K562 (cell line): ENCODE data around the gene NOL4L. TPM values are rescaled to one million over a fixed set of nuclear protein-coding genes. Genes with fewer than 3 reads are reported as not detected.

Experiments used
- ATAC-seq: fragments of 200-7000 bp; cut with Tn5 transposase; 3 replicates; pipeline ENCODE4 v1.9.1; 2020; ENCODE audit warnings: moderate library complexity
- BruUV-seq: library from RNA; stranded (reverse); fragments of 400-500 nt; replicated peaks from 2 replicates; lab custom pipeline; 2021; lab: Mats Ljungman, UMichigan
- CTCF ChIA-PET: fragments of 300-600 bp; formaldehyde crosslinking; extraction: SDS; loops from one replicate; lab custom pipeline; 2021; ENCODE audit warnings: low intra/inter-chr PET ratio; lab: Yijun Ruan, JAX
- POLR2A ChIA-PET: fragments of 300-600, 350-650 bp; sonication (Branson Sonifier 250); formaldehyde crosslinking; extraction: SDS; loops from one replicate; lab custom pipeline; 2021; ENCODE audit warnings: antibody characterized with exemption, inconsistent platforms; lab: Yijun Ruan, JAX
- DNase-seq, 4 experiments: peaks; one replicate each; pipeline versions ENCODE4 v3.0.0 to v3.0.0-alpha.2; 2011 to 2018; ENCODE audit warnings: low spot score in 3 of 4, mixed read lengths in 3 of 4; ENCODE audit errors: extremely low read depth in 1 of 4
- FAIRE-seq: peaks from 2 replicates; lab custom pipeline; 2011; peaks lifted over from hg19 to GRCh38; lab: Jason Lieb, UNC
- H2AFZ ChIP-seq: 2 replicates; pipeline ENCODE4 v1.6.0; 2011; ENCODE audit warnings: low read depth, low read length, control low read depth, inconsistent platforms
- H3K27ac ChIP-seq: fragments of 200-600 bp; 3 replicates; pipeline ENCODE4 v1.8.0; 2011; ENCODE audit warnings: low read depth, mild to moderate bottlenecking, control low read depth, inconsistent platforms, low read length, moderate library complexity, mixed read lengths; ENCODE audit errors: extremely low read depth
- H3K27me3 ChIP-seq, 2 experiments: fragments of 300-600 bp in 1 of 2; 2 replicates in 1 of 2; 3 replicates in 1 of 2; pipeline versions ENCODE4 v1.6.0 to v1.8.0; 2011; ENCODE audit warnings: inconsistent platforms in 2 of 2, low read length in 2 of 2, mild to moderate bottlenecking in 1 of 2, mixed read lengths in 1 of 2, moderate library complexity in 1 of 2; ENCODE audit not compliant: control insufficient read depth in 2 of 2, insufficient read depth in 2 of 2
- H3K36me3 ChIP-seq: fragments of 300-600 bp; 3 replicates; pipeline ENCODE4 v1.8.0; 2011; ENCODE audit warnings: mild to moderate bottlenecking, low read length, inconsistent platforms; ENCODE audit not compliant: control insufficient read depth, insufficient read depth
- H3K4me1 ChIP-seq, 2 experiments: fragments of 200-600 bp in 1 of 2; replicated peaks in 1 of 2; 2 replicates in 1 of 2; 3 replicates in 1 of 2; pipeline versions ENCODE4 v1.5.1 to v1.8.0; 2011; ENCODE audit warnings: inconsistent platforms in 2 of 2, low read length in 2 of 2, mild to moderate bottlenecking in 1 of 2, mixed read lengths in 1 of 2, moderate library complexity in 1 of 2; ENCODE audit not compliant: control insufficient read depth in 2 of 2, insufficient read depth in 2 of 2
- H3K4me2 ChIP-seq: 2 replicates; pipeline ENCODE4 v1.6.1; 2011; ENCODE audit warnings: low read length, control low read depth, inconsistent platforms, mixed read lengths; ENCODE audit not compliant: insufficient read depth
- H3K4me3 ChIP-seq: fragments of 200-600 bp; sonication (generic), shearing (Covaris generic); 2 replicates; pipeline ENCODE4 v1.5.1; 2016; ENCODE audit warnings: control low read depth, inconsistent platforms
- H3K79me2 ChIP-seq: fragments of 200-600 bp; 3 replicates; pipeline ENCODE4 v1.8.0; 2011; ENCODE audit warnings: low read length, inconsistent platforms; ENCODE audit not compliant: control insufficient read depth, insufficient read depth
- H3K9ac ChIP-seq, 2 experiments: 2 replicates each; pipeline versions ENCODE4 v1.6.0 to v1.6.1; 2011; ENCODE audit warnings: low read depth in 2 of 2, low read length in 2 of 2, control low read depth in 1 of 2, inconsistent platforms in 1 of 2, mild to moderate bottlenecking in 1 of 2, mixed read lengths in 1 of 2; ENCODE audit not compliant: insufficient read depth in 1 of 2
- H3K9me1 ChIP-seq: one replicate; pipeline ENCODE4 v1.6.0; 2011; ENCODE audit warnings: inconsistent platforms, mild to moderate bottlenecking, low read length, moderate library complexity; ENCODE audit not compliant: control insufficient read depth, insufficient read depth
- H3K9me3 ChIP-seq: replicated peaks from 2 replicates; pipeline ENCODE4 v1.5.1; 2011; ENCODE audit warnings: low read depth, low read length, inconsistent platforms; ENCODE audit not compliant: control insufficient read depth, insufficient read depth
- H4K20me1 ChIP-seq: replicated peaks from 2 replicates; pipeline ENCODE4 v1.6.1; 2011; ENCODE audit warnings: low read length, inconsistent platforms, mixed read lengths; ENCODE audit not compliant: control insufficient read depth, insufficient read depth
- BCL6 ChIP-seq: fragments of 250-450 bp; sonication (Bioruptor Pico); IDR thresholded peaks from 2 replicates; pipeline ENCODE4 v1.4.0; 2020
- CEBPB ChIP-seq: fragments of 450-650 bp; IDR thresholded peaks from 2 replicates; pipeline ENCODE4 v1.6.1; 2016; ENCODE audit warnings: missing genetic modification characterization, missing compliant biosample characterization
- HLTF ChIP-seq: fragments of 450-650 bp; IDR thresholded peaks from 2 replicates; pipeline ENCODE4 v1.6.1; 2016
- KLF10 ChIP-seq: fragments of 250-450 bp; sonication (Bioruptor Pico); IDR thresholded peaks from 2 replicates; pipeline ENCODE4 v1.6.1; 2021; ENCODE audit warnings: matching md5 sums
- NR2C2 ChIP-seq, 2 experiments: fragments of 200-800 bp in 1 of 2; sonication (Bioruptor generic) in 1 of 2; sonication (generic) in 1 of 2; formaldehyde crosslinking in 1 of 2; IDR thresholded peaks; 2 replicates each; pipeline versions ENCODE4 v1.6.1 to v1.8.0; 2016 to 2022; ENCODE audit warnings: mild to moderate bottlenecking in 1 of 2, missing compliant biosample characterization in 1 of 2, missing genetic modification characterization in 1 of 2, missing genetic modification reagents in 1 of 2
- POLR2AphosphoS2 ChIP-seq: IDR thresholded peaks from 2 replicates; pipeline ENCODE4 v1.6.1; 2012; ENCODE audit warnings: low read length, improper control_type of control experiment
- TEAD1 ChIP-seq, 2 experiments: fragments of 450-650 bp in 1 of 2; sonication (generic) in 1 of 2; formaldehyde crosslinking; IDR thresholded peaks; 2 replicates each; pipeline versions ENCODE4 v1.4.0 to v1.8.0; 2020 to 2022; ENCODE audit warnings: mild to moderate bottlenecking in 2 of 2, missing genetic modification reagents in 1 of 2
- ZBTB8A ChIP-seq: fragments of 450-650 bp; IDR thresholded peaks from 2 replicates; pipeline ENCODE4 v1.6.1; 2018; ENCODE audit warnings: mild to moderate bottlenecking, moderate library complexity; ENCODE audit not compliant: partially characterized antibody
- ZNF232 ChIP-seq: sonication (generic); formaldehyde crosslinking; IDR thresholded peaks from 2 replicates; pipeline ENCODE4 v1.8.0; 2022; ENCODE audit warnings: mild to moderate bottlenecking, missing genetic modification reagents
- ZNF347 ChIP-seq: fragments of 450-650 bp; formaldehyde crosslinking; IDR thresholded peaks from 2 replicates; pipeline ENCODE4 v1.4.0; 2020; ENCODE audit warnings: low read depth, mild to moderate bottlenecking, moderate library complexity
- WGBS: fragments of 100-300 bp; shearing (Covaris generic); methylation state at CpG from one replicate; pipeline ENCODE4 v1.1.6; 2016; ENCODE audit warnings: low coverage, mixed read lengths; ENCODE audit not compliant: insufficient coverage; ENCODE audit errors: missing lambda C conversion rate; 5-methylcytosine and 5-hydroxymethylcytosine counted together
- in situ Hi-C: fragments of 300-500 bp; cut with MboI; formaldehyde crosslinking; loops from 4 replicates; pipeline ENCODE4 v1.15.0; 2018; ENCODE audit warnings: inconsistent platforms, mixed read lengths
- intact Hi-C: fragments of 100-400 bp; cut with micrococcal nuclease; formaldehyde crosslinking; loops from 2 replicates; pipeline ENCODE4 v1.14.2; 2022
- polyA plus RNA-seq, 8 experiments: library from polyadenylated mRNA; depleted of rRNA in 4 of 8; stranded (reverse) in 5 of 8; unstranded in 3 of 8; fragments of >200 nt; fragmentation: Nextera tagmentation in 2 of 8; fragmentation: Illumina TruSeq in 1 of 8; extraction: Ambion mirVana in 2 of 8; extraction: Trizol in 1 of 8; gene quantifications; 2 replicates each; pipeline versions ENCODE4 v1.2.1 to v1.2.3, GENCODE V29; 2011 to 2014; ENCODE audit warnings: inconsistent platforms in 1 of 8, missing spikeins in 1 of 8
- total RNA-seq, 7 experiments: library from RNA; depleted of rRNA in 6 of 7; stranded (reverse); fragments of >200 nt in 6 of 7; fragmentation: Illumina TruSeq in 2 of 7; extraction: Trizol in 2 of 7; gene quantifications; 2 replicates each; pipeline versions ENCODE4 v1.2.1 to v1.2.3, GENCODE V29; 2011 to 2021; ENCODE audit warnings: low replicate concordance in 1 of 7
- TF ChIP-seq, protein P1 (sequence below): fragments of 450-650 bp; formaldehyde crosslinking; IDR thresholded peaks from 2 replicates; pipeline ENCODE4 v1.4.0; 2022; ENCODE audit warnings: missing genetic modification characterization
- TF ChIP-seq, protein P2 (sequence below): fragments of 250-450 bp; sonication (Bioruptor Pico); IDR thresholded peaks from 2 replicates; pipeline ENCODE4 v1.5.0; 2021
- TF ChIP-seq, protein P3 (sequence below): fragments of 450-650 bp; IDR thresholded peaks from 2 replicates; pipeline ENCODE4 v1.6.1; 2018; ENCODE audit warnings: mild to moderate bottlenecking, low read depth; ENCODE audit not compliant: partially characterized antibody
- TF ChIP-seq, protein P4 (sequence below): fragments of 200-800 bp; sonication (Bioruptor generic); IDR thresholded peaks from 2 replicates; pipeline ENCODE4 v1.6.1; 2017; ENCODE audit warnings: missing genetic modification characterization, missing compliant biosample characterization
- TF ChIP-seq, protein P5 (sequence below): fragments of 250-450 bp; sonication (Bioruptor Pico); IDR thresholded peaks from 2 replicates; pipeline ENCODE4 v1.5.0; 2022; ENCODE audit warnings: mild to moderate bottlenecking

Gene NOL4L
- total and polyA plus RNA-seq, 9 of the 15 experiments (the other 6 are each of a cell fraction or from before 2014, with no cell fraction given) = 5.1 to 36.2 (median 13.6) TPM

DNA sequence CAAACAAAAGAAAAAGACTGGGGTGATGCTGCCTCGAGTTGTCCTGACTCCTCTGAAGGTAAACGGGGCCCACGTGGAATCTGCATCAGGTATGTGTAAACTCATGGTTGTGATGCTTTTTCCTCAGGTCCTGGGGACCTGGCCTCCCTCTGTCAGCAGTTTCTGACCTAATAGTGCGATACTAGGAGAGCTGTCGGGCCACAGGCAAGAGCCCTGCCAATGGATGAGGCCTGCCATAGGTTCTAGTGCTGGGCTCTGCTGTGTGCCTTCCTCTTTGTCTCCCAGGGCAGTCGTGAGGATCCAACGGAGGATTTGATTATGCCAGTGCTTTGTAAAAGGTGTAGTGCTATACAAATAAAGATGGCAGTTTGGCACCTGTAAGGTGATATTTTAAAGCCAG, 155.8 kb downstream of the NOL4L start (continued):
- TF ChIP-seq ZNF232 (CRISPR knock-in tag) (no peak), ZNF347 (CRISPR knock-in tag) (no peak), TEAD1 (CRISPR knock-in tag; IDR thresholded peaks at IDR 0.05) (no peak), ZBTB8A (no peak)
- TF ChIP-seq, protein P1, sequence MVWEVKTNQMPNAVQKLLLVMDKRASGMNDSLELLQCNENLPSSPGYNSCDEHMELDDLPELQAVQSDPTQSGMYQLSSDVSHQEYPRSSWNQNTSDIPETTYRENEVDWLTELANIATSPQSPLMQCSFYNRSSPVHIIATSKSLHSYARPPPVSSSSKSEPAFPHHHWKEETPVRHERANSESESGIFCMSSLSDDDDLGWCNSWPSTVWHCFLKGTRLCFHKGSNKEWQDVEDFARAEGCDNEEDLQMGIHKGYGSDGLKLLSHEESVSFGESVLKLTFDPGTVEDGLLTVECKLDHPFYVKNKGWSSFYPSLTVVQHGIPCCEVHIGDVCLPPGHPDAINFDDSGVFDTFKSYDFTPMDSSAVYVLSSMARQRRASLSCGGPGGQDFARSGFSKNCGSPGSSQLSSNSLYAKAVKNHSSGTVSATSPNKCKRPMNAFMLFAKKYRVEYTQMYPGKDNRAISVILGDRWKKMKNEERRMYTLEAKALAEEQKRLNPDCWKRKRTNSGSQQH = no peak
- TF ChIP-seq, protein P2, sequence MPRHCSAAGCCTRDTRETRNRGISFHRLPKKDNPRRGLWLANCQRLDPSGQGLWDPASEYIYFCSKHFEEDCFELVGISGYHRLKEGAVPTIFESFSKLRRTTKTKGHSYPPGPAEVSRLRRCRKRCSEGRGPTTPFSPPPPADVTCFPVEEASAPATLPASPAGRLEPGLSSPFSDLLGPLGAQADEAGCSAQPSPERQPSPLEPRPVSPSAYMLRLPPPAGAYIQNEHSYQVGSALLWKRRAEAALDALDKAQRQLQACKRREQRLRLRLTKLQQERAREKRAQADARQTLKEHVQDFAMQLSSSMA = no peak
- TF ChIP-seq, protein P3, sequence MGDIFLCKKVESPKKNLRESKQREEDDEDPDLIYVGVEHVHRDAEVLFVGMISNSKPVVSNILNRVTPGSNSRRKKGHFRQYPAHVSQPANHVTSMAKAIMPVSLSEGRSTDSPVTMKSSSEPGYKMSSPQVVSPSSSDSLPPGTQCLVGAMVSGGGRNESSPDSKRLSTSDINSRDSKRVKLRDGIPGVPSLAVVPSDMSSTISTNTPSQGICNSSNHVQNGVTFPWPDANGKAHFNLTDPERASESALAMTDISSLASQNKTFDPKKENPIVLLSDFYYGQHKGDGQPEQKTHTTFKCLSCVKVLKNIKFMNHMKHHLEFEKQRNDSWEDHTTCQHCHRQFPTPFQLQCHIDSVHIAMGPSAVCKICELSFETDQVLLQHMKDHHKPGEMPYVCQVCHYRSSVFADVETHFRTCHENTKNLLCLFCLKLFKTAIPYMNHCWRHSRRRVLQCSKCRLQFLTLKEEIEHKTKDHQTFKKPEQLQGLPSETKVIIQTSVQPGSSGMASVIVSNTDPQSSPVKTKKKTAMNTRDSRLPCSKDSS = no peak

DNA sequence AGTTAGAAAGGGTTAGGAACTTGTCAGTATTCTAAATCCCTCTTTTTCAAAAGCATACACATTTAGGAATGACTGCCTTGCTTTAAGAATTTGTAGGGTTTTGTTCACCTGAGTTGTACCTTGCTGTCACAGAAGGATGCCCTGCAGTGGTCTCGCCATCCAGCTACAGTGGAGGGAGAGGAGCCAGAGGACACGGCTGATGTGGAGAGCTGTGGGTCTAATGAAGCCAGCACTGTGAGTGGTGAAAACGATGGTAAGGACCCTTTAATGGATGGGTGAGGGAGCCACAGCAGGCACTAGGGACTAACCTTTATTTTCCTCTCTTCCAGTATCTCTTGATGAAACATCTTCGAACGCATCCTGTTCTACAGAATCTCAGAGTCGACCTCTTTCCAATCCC, 157.1 kb downstream of the NOL4L start:
- no peak for ATAC-seq
- in situ Hi-C loops (no loop called here), intact Hi-C loops (no loop called here)
- no peak overlapping the region for H3K4me2 ChIP-seq
- peaks cover 59% of the 10 kb centered on the region for H3K36me3 ChIP-seq
- no peak overlapping the region for H3K9ac ChIP-seq
- H3K4me3 ChIP-seq = no peak overlapping the region
- H2AFZ ChIP-seq = no peak overlapping the region
- H3K79me2 ChIP-seq = peaks cover 14% of the 10 kb centered on the region
- 84% methylated on average over 6 of the region's 6 CpGs for WGBS
- DNase-seq = no peak
- no peaks in the 10 kb centered on the region for H3K4me1 ChIP-seq
- H3K27me3 ChIP-seq = no peaks in the 10 kb centered on the region
- H3K9me3 ChIP-seq = no peaks in the 10 kb centered on the region
- no peaks in the 10 kb centered on the region for H4K20me1 ChIP-seq
- ChIA-PET CTCF (no interaction called here), POLR2A (interaction anchor here (0.7 to 1.8 kb wide), 2 partner anchors 11 to 13 kb away, joined by 3 to 6 read pairs; no protein-coding TSS in a partner anchor)
- FAIRE-seq = no peak
- no peaks in the 10 kb centered on the region for H3K9me1 ChIP-seq
- H3K27ac ChIP-seq = no peak overlapping the region
- no TSS peak for BruUV-seq
- TF ChIP-seq, protein P4, sequence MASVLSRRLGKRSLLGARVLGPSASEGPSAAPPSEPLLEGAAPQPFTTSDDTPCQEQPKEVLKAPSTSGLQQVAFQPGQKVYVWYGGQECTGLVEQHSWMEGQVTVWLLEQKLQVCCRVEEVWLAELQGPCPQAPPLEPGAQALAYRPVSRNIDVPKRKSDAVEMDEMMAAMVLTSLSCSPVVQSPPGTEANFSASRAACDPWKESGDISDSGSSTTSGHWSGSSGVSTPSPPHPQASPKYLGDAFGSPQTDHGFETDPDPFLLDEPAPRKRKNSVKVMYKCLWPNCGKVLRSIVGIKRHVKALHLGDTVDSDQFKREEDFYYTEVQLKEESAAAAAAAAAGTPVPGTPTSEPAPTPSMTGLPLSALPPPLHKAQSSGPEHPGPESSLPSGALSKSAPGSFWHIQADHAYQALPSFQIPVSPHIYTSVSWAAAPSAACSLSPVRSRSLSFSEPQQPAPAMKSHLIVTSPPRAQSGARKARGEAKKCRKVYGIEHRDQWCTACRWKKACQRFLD = no peak
- no peak for TF ChIP-seq CEBPB (tag)
- TF ChIP-seq KLF10 = no peak
- TF ChIP-seq BCL6 (CRISPR knock-in tag) = no peak
- TF ChIP-seq POLR2AphosphoS2 = no peak
- no peak for TF ChIP-seq HLTF
- no peak for TF ChIP-seq NR2C2 (CRISPR knock-in tag; IDR thresholded peaks at IDR 0.05)
- TF ChIP-seq NR2C2 (tag; IDR thresholded peaks at IDR 0.05) = no peak
- TF ChIP-seq, protein P5, sequence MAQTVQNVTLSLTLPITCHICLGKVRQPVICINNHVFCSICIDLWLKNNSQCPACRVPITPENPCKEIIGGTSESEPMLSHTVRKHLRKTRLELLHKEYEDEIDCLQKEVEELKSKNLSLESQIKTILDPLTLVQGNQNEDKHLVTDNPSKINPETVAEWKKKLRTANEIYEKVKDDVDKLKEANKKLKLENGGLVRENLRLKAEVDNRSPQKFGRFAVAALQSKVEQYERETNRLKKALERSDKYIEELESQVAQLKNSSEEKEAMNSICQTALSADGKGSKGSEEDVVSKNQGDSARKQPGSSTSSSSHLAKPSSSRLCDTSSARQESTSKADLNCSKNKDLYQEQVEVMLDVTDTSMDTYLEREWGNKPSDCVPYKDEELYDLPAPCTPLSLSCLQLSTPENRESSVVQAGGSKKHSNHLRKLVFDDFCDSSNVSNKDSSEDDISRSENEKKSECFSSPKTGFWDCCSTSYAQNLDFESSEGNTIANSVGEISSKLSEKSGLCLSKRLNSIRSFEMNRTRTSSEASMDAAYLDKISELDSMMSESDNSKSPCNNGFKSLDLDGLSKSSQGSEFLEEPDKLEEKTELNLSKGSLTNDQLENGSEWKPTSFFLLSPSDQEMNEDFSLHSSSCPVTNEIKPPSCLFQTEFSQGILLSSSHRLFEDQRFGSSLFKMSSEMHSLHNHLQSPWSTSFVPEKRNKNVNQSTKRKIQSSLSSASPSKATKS (CRISPR knock-in tag) = no peak
